Kidney (tissue), 14 donors: Measurements from ENCODE around the gene SRD5A1. TPM values are rescaled to one million over a fixed set of nuclear protein-coding genes. Genes with fewer than 3 reads are reported as not detected.

ENCODE experiments used
- DNase-seq, 5 donors: peaks; one replicate each; pipeline ENCODE4 v3.0.0-alpha.2; 2013 to 2020
- FAIRE-seq: peaks from 2 replicates; lab custom pipeline; 2012; peaks lifted over from hg19 to GRCh38; lab: Jason Lieb, UNC
- H3K27ac ChIP-seq, 2 donors: one replicate each; pipeline ENCODE4 v1.7.0; 2013; ENCODE audit warnings: low read depth in 2 of 2, low read length in 2 of 2, inconsistent platforms in 1 of 2
- H3K27me3 ChIP-seq: one replicate; pipeline ENCODE4 v1.7.1; 2013; ENCODE audit warnings: low read length, inconsistent platforms; ENCODE audit not compliant: control insufficient read depth, insufficient read depth
- H3K36me3 ChIP-seq, 3 donors: one replicate each; pipeline versions ENCODE4 v1.7.0 to v1.7.1; 2013; ENCODE audit warnings: low read length in 3 of 3, control low read depth in 1 of 3, inconsistent platforms in 1 of 3; ENCODE audit not compliant: insufficient read depth in 3 of 3, control insufficient read depth in 2 of 3
- H3K4me1 ChIP-seq, 3 donors: one replicate each; pipeline versions ENCODE4 v1.7.0 to v1.7.1; 2013; ENCODE audit warnings: low read length in 3 of 3, inconsistent platforms in 1 of 3, low read depth in 1 of 3; ENCODE audit not compliant: control insufficient read depth in 2 of 3, insufficient read depth in 2 of 3
- H3K4me3 ChIP-seq, 3 donors: one replicate each; pipeline versions ENCODE4 v1.7.0 to v1.8.1; 2013; ENCODE audit warnings: low read length in 3 of 3, control low read depth in 1 of 3, inconsistent platforms in 1 of 3
- H3K9ac ChIP-seq, 3 donors: one replicate each; pipeline versions ENCODE4 v1.7.0 to v1.7.1; 2013; ENCODE audit warnings: low read length in 3 of 3, control low read depth in 1 of 3, inconsistent platforms in 1 of 3
- H3K9me3 ChIP-seq, 3 donors: one replicate each; pipeline versions ENCODE4 v1.7.0 to v1.7.1; 2013; ENCODE audit warnings: low read length in 3 of 3, control low read depth in 1 of 3, inconsistent platforms in 1 of 3; ENCODE audit not compliant: control insufficient read depth in 2 of 3, insufficient read depth in 1 of 3
- CTCF ChIP-seq: IDR thresholded peaks from 3 replicates; pipeline ENCODE4 v1.5.1; 2012; ENCODE audit warnings: mild to moderate bottlenecking, moderate library complexity, borderline replicate concordance; ENCODE audit not compliant: insufficient read depth; ENCODE audit errors: extremely low read depth
- intact Hi-C: fragments of 100-400 bp; cut with DNase I; formaldehyde crosslinking; loops from one replicate; pipeline ENCODE4 v1.11.1; 2022
- polyA plus RNA-seq: library from polyadenylated mRNA; stranded (reverse); fragments of 350-450 nt; fragmentation: Illumina TruSeq; extraction: RNeasy Lipid Tissue Mini Kit (QIAGEN cat#74804); gene quantifications from one replicate; pipeline ENCODE4 v1.2.3, GENCODE V29; 2014; ENCODE audit warnings: low read depth, low replicate concordance; ENCODE audit not compliant: insufficient read depth
- total RNA-seq: library from RNA; stranded (reverse); fragmentation: NEBNext Ultra II Directional; extraction: Animal tissue kit (Norgen Biotek cat#: 25700); gene quantifications from one replicate; pipeline ENCODE4 v1.2.1, GENCODE V29; 2021
- donor health status: control.
- donor health status: control.
- donor health status: control.
- donor health status: control.
- donor health status: control.
- donor health status: DM: yes; HTN: yes; CAD: no.
- donor health status: Normal renal cell carcinoma (clear cell type).

SRD5A1 gene
- total and polyA plus RNA-seq, 2 donors from 2014 or later: 6.5 to 13.1 TPM

DNA sequence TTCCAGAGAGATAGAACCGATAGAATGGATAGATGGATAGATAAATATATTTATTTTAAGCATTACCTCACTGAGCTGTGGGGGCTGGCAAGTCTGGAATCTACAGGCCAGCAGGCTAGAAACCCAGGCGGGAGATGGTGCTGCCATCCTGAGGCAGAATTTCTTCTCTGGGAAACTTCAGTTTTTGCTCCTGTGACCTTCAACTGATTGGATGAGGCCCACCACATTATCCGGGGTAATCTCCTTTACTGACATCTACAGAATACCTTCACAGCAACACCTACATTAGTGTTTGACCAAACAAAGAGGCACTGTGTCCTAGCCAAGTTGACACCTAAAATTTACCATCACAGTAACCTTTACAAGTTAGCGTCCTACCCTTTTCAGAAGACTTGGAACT, 50.8 kb downstream of the SRD5A1 start:
- FAIRE-seq: no peak
- no peaks in the 10 kb centered on the region for H3K27me3 ChIP-seq

GRCh38 chr5:6686501-6686900, 53.3 kb downstream of the SRD5A1 start:
- intact Hi-C loops: no loop called here
- no peak for TF ChIP-seq CTCF

More for the DNA sequence above, 50.8 kb downstream of the SRD5A1 start:
- H3K9me3 ChIP-seq: no peaks in the 10 kb centered on the region
- no peak overlapping the region for H3K9ac ChIP-seq
- no peak for DNase-seq
- no peaks in the 10 kb centered on the region for H3K36me3 ChIP-seq
- no peak for TF ChIP-seq CTCF
- H3K4me3 ChIP-seq: no peak overlapping the region
- no peaks in the 10 kb centered on the region for H3K4me1 ChIP-seq
- H3K27ac ChIP-seq: no peak overlapping the region
- intact Hi-C loops: no loop called here

DNA sequence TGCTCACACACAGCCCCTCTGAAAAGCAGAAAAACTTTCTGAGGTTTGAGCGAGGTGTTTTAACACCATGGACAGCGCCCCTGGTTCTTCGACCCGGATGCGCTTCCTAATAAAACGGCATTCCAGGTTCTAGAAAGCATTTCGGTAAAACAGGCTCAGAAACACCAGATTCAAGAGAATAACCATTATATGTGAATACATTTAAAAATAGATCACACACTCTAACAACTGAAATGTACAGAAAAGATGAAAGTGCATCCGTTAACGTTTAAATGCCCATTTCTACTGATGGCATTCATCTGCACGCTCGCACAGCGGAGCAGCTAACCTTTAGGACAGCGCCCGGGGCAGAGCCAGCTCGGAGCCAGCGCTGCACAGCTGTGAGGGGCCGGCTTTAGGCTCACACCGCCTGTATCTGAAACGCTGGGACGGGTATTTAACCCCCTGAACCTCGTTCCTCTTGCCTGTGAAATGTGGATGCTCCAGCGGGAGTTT, 53.7 kb downstream of the SRD5A1 start:
- H3K27me3 ChIP-seq: no peaks in the 10 kb centered on the region
- FAIRE-seq: no peak

More at GRCh38 chr5:6686501-6686900, 53.3 kb downstream of the SRD5A1 start:
- Histone ChIP-seq H3K4me3 (peak overlapping the region in 1 of 3 donors; percentile 59), H3K36me3 (no peaks in the 10 kb centered on the region), H3K27me3 (no peaks in the 10 kb centered on the region), H3K9ac (no peak overlapping the region), H3K4me1 (no peaks in the 10 kb centered on the region), H3K9me3 (no peaks in the 10 kb centered on the region), H3K27ac (no peak overlapping the region)
- FAIRE-seq (no peak), DNase-seq (no peak)

More for the DNA sequence above, 53.7 kb downstream of the SRD5A1 start:
- no peak for TF ChIP-seq CTCF
- Histone ChIP-seq H3K4me1 (no peaks in the 10 kb centered on the region), H3K9ac (peak overlapping the region in 1 of 3 donors; percentile 42), H3K27ac (no peak overlapping the region), H3K9me3 (no peaks in the 10 kb centered on the region), H3K4me3 (peak overlapping the region; percentile 59 to 75 (median 70)), H3K36me3 (no peaks in the 10 kb centered on the region)
- intact Hi-C loops: no loop called here
- DNase-seq: peak in 3 of 5 donors; percentile 59 to 87 (median 86)
